Endothelial cell of umbilical vein (primary cell): ENCODE measurements around the gene CREB3L2. TPM values are rescaled to one million over a fixed set of nuclear protein-coding genes. Genes with fewer than 3 reads are reported as not detected.

ENCODE experiments used
- BruUV-seq: library from RNA; stranded (reverse); fragments of 400-500 nt; replicated peaks from 2 replicates; lab custom pipeline; 2021; lab: Mats Ljungman, UMichigan
- CTCF ChIA-PET: fragments of 300-600, 350-600 bp; sonication (Branson Sonifier 250); formaldehyde crosslinking; loops from one replicate; lab custom pipeline; 2021; ENCODE audit warnings: antibody characterized with exemption, inconsistent platforms; lab: Charles Lee
- POLR2A ChIA-PET: fragments of 300-600, 350-600 bp; sonication (Branson Sonifier 250); formaldehyde crosslinking; loops from one replicate; lab custom pipeline; 2021; ENCODE audit warnings: antibody characterized with exemption, inconsistent platforms; lab: Charles Lee
- DNase-seq: peaks from one replicate; pipeline ENCODE4 v3.0.0-alpha.2; 2011; ENCODE audit warnings: low read depth, low spot score
- FAIRE-seq: peaks from 2 replicates; lab custom pipeline; 2011; peaks lifted over from hg19 to GRCh38; lab: Jason Lieb, UNC
- H2AFZ ChIP-seq: 2 replicates; pipeline ENCODE4 v1.6.0; 2012; ENCODE audit warnings: low read depth, low read length, control low read depth, inconsistent platforms
- H3K27ac ChIP-seq: 2 replicates; pipeline ENCODE4 v1.5.1; 2011; ENCODE audit warnings: low read depth, mild to moderate bottlenecking, control low read depth, low read length, moderate library complexity; ENCODE audit not compliant: insufficient read depth
- H3K27me3 ChIP-seq, 2 experiments: 2 replicates each; pipeline versions ENCODE4 v1.6.0 to v1.6.1; 2011; ENCODE audit warnings: low read length in 2 of 2, mixed read lengths in 1 of 2; ENCODE audit not compliant: control insufficient read depth in 2 of 2, insufficient read depth in 2 of 2
- H3K36me3 ChIP-seq, 2 experiments: 2 replicates in 1 of 2; 3 replicates in 1 of 2; pipeline ENCODE4 v1.5.1; 2011; ENCODE audit warnings: low read length in 2 of 2, mild to moderate bottlenecking in 1 of 2, moderate library complexity in 1 of 2; ENCODE audit not compliant: control insufficient read depth in 2 of 2, insufficient read depth in 2 of 2; ENCODE audit errors: extremely low read depth in 1 of 2
- H3K4me1 ChIP-seq: 3 replicates; pipeline ENCODE4 v1.5.1; 2011; ENCODE audit warnings: mild to moderate bottlenecking, low read length; ENCODE audit not compliant: control insufficient read depth, insufficient read depth; ENCODE audit errors: extremely low read depth
- H3K4me2 ChIP-seq: 2 replicates; pipeline ENCODE4 v1.6.1; 2011; ENCODE audit warnings: low read length, control low read depth, mixed read lengths; ENCODE audit not compliant: insufficient read depth
- H3K4me3 ChIP-seq, 3 experiments: fragments of 200-600 bp in 1 of 3; sonication (generic), shearing (Covaris generic) in 1 of 3; replicated peaks in 1 of 3; 2 replicates each; pipeline ENCODE4 v1.5.1; 2011 to 2016; ENCODE audit warnings: control low read depth in 3 of 3, low read length in 3 of 3, mild to moderate bottlenecking in 2 of 3, inconsistent platforms in 1 of 3, low read depth in 1 of 3, moderate library complexity in 1 of 3; ENCODE audit not compliant: insufficient read depth in 1 of 3
- H3K79me2 ChIP-seq: 2 replicates; pipeline ENCODE4 v1.6.0; 2012; ENCODE audit warnings: low read length, inconsistent platforms; ENCODE audit not compliant: control insufficient read depth, insufficient read depth
- H3K9ac ChIP-seq: replicated peaks from 2 replicates; pipeline ENCODE3; 2011; ENCODE audit warnings: low read length, control low read depth; ENCODE audit not compliant: insufficient read depth; ENCODE audit errors: extremely low read depth
- H3K9me1 ChIP-seq: replicated peaks from 3 replicates; pipeline ENCODE4 v1.6.0; 2011; ENCODE audit warnings: mild to moderate bottlenecking, low read length; ENCODE audit not compliant: control insufficient read depth, insufficient read depth; ENCODE audit errors: extremely low read depth
- H3K9me3 ChIP-seq: replicated peaks from 2 replicates; pipeline ENCODE4 v1.5.1; 2012; ENCODE audit warnings: low read length, inconsistent platforms; ENCODE audit not compliant: control insufficient read depth, insufficient read depth
- H4K20me1 ChIP-seq: replicated peaks from 2 replicates; pipeline ENCODE3; 2011; ENCODE audit warnings: mild to moderate bottlenecking, low read length; ENCODE audit not compliant: control insufficient read depth, insufficient read depth; ENCODE audit errors: extremely low read depth
- CTCF ChIP-seq, 2 donors: IDR thresholded peaks; 1 replicate in 1 of 2; 2 replicates in 1 of 2; pipeline ENCODE4 v1.5.1; 2011; ENCODE audit warnings: low read length in 2 of 2, mild to moderate bottlenecking in 2 of 2, moderate library complexity in 2 of 2, control low read depth in 1 of 2, inconsistent platforms in 1 of 2, low read depth in 1 of 2; ENCODE audit not compliant: insufficient read depth in 1 of 2; ENCODE audit errors: extremely low read depth in 1 of 2
- EZH2 ChIP-seq: IDR thresholded peaks from 2 replicates; pipeline ENCODE4 v1.6.1; 2012; ENCODE audit warnings: borderline replicate concordance, low read depth, mild to moderate bottlenecking, moderate library complexity, low read length, inconsistent platforms; ENCODE audit not compliant: severe bottlenecking
- FOS ChIP-seq: IDR thresholded peaks from 2 replicates; pipeline ENCODE4 v1.6.1; 2011; ENCODE audit warnings: mild to moderate bottlenecking, low read length, moderate library complexity, borderline replicate concordance; ENCODE audit not compliant: insufficient read depth
- GATA2 ChIP-seq: IDR thresholded peaks from 2 replicates; pipeline ENCODE4 v1.7.0; 2011; ENCODE audit warnings: low read depth, mild to moderate bottlenecking, moderate library complexity, mixed read lengths, low read length; ENCODE audit not compliant: insufficient read length, insufficient read depth
- JUN ChIP-seq: IDR thresholded peaks from 2 replicates; pipeline ENCODE4 v1.6.1; 2011; ENCODE audit warnings: borderline replicate concordance, low read depth; ENCODE audit not compliant: insufficient read length, insufficient read depth
- MAX ChIP-seq: IDR thresholded peaks from 2 replicates; pipeline ENCODE4 v1.6.1; 2011; ENCODE audit not compliant: insufficient read depth, insufficient read length
- MYC ChIP-seq: IDR thresholded peaks from one replicate; pipeline ENCODE4 v1.6.1; 2011; ENCODE audit warnings: mild to moderate bottlenecking, low read depth, low read length
- POLR2A ChIP-seq: IDR thresholded peaks from 2 replicates; pipeline ENCODE4 v1.6.1; 2012; ENCODE audit warnings: low read depth, mild to moderate bottlenecking, control low read depth, low read length
- POLR2AphosphoS5 ChIP-seq: IDR thresholded peaks from 2 replicates; pipeline ENCODE4 v1.6.1; 2012; ENCODE audit warnings: low read depth, mild to moderate bottlenecking, control low read depth, low read length, moderate library complexity; ENCODE audit not compliant: insufficient read depth
- dilution Hi-C: fragments of 300-500 bp; cut with MboI; formaldehyde crosslinking; loops from one replicate; pipeline ENCODE4 v1.15.0; 2019; ENCODE audit warnings: low sequenced_read_pairs; ENCODE audit not compliant: extremely low pct_ligation_motif_present
- intact Hi-C: fragments of 100-400 bp; cut with micrococcal nuclease; formaldehyde crosslinking; loops from one replicate; pipeline ENCODE4 v1.10.0; 2022
- polyA plus RNA-seq, 4 experiments: library from polyadenylated mRNA; depleted of rRNA in 3 of 4; stranded (reverse) in 3 of 4; unstranded in 1 of 4; fragments of >200 nt; gene quantifications; 2 replicates each; pipeline versions ENCODE4 v1.2.1 to v1.2.3, GENCODE V29; 2011 to 2012; ENCODE audit warnings: missing spikeins in 1 of 4
- total RNA-seq: library from RNA; stranded (reverse); gene quantifications from 2 replicates; pipeline ENCODE4 v1.2.3, GENCODE V29; 2021

The CREB3L2 gene
- total and polyA plus RNA-seq, 2 donors (not counting 3 experiments of a cell fraction or from before 2014, with no cell fraction given): 32.1 to 93.4 TPM

- Histone ChIP-seq H3K9ac (no peak overlapping the region), H3K27me3 (no peaks in the 10 kb centered on the region), H3K4me3 (no peak overlapping the region), H3K4me1 (no peaks in the 10 kb centered on the region), H3K27ac (no peak overlapping the region), H4K20me1 (no peaks in the 10 kb centered on the region), H2AFZ (no peak overlapping the region), H3K9me3 (no peaks in the 10 kb centered on the region), H3K79me2 (no peaks in the 10 kb centered on the region), H3K36me3 (peaks cover 3 to 6% of the 10 kb centered on the region in 2 experiments), H3K4me2 (no peak overlapping the region), H3K9me1 (no peaks in the 10 kb centered on the region)
- ChIA-PET POLR2A (no interaction called here), CTCF (interaction anchor here (1.1 kb wide), 1 partner anchor 205 kb away, joined by 3 read pairs; no protein-coding TSS in a partner anchor)
- dilution Hi-C loops: no loop called here
- FAIRE-seq (no peak), DNase-seq (no peak)
- BruUV-seq: no TSS peak
- intact Hi-C loops: no loop called here
- TF ChIP-seq MAX: no peak
- TF ChIP-seq POLR2AphosphoS5: no peak
- TF ChIP-seq CTCF (IDR thresholded peaks at IDR 0.05; ENCODE audit: extremely low read depth in 1 of 2, insufficient read depth in 1 of 2, low read depth in 1 of 2, low read length in 2 of 2): no peak
- no peak for TF ChIP-seq GATA2
- TF ChIP-seq FOS: no peak
- TF ChIP-seq JUN: no peak
- TF ChIP-seq MYC: no peak
- TF ChIP-seq POLR2A: no peak
- TF ChIP-seq EZH2: no peak
These were observed 141.3 kb downstream of the CREB3L2 start for GRCh38 chr7:137860542-137860941.
